CD4-positive, alpha-beta T cell treated with Interleukin-15 for 4 hours (primary cell): ENCODE results near the gene C9orf78.

Experiments used
- DNase-seq: peaks from one replicate; pipeline ENCODE4 v3.0.0-alpha.2; 2020; ENCODE audit warnings: low spot score

C9orf78 gene

DNA sequence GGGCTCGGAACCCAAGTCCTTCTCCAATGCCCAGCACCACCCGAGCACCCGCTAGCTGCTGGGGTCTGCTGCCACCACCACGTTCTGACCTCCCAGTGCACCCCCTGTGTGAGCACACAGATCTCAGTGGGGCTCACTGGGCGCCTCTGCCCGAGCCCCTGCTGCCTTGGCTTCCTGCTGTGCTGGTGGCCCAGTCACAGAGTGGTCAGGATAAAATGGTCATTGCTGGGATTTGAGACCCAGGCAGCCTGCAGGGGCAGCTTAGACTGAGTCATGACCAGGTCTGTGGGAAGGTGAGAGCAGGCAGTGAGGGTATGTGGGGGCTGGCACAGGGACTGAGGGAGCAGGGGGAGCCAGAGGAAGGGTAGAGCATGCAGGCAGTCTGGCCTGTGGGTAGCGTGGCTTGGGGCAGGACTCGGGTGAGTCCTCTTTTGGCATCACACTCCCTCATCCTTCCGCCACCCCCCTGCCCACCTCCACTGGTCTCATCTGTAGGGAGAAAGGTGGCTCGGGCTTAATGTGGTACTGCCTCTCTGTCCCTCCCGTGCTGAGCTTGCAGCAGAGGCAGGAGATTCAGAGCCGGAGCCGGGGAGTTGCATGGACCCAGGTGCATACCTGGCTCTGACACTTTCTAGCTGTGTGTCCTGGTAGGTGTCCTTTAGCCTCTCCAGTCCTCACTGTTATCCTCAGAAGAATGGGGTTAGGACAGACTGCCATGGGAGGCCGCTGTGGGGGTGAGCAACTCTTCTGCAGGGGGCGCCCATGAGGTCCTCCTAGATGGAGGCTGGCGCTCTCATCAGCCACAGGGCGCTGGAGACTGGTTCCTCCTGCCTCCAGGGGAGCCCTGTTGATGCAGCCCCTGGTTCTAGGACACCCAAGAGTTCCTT, 32.3 kb upstream of the C9orf78 start:
- DNase-seq = no peak

DNA sequence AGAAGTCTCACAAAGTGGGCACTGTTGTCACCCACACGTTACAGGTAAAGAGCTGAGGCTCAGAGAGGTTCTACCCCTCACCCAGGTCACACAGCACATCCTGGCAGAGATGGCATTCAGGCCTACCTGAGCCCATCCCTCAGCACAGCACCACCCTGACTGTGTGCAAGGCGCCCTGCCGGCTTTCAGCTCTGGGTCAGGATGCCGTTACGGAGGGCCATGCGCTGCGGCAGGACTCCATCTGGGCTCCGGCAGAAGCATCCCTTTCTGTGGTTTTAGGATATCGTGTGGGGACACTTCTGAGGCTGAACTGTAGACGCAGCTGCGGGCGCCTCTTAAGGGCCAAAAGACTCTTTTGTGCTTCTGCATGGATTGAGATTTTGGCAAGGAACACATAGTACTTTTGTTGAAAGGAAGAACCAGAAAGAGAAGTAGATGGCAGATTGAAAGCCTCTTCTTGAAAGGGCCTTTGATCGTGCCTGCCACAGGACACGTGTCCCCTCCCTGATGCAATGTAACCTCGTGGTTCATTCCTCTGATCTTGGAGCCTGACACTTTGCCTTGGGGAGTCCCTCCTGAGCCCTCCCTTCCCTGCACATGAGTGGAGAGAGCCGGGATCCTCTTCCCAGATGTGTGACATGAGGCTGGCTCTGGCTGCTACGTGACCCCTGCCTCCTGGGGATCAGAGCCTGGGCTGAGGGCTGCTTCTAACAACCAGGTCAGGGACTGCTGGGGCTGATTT, 31.5 kb upstream of the C9orf78 start:
- peak; percentile 49 for DNase-seq

DNA sequence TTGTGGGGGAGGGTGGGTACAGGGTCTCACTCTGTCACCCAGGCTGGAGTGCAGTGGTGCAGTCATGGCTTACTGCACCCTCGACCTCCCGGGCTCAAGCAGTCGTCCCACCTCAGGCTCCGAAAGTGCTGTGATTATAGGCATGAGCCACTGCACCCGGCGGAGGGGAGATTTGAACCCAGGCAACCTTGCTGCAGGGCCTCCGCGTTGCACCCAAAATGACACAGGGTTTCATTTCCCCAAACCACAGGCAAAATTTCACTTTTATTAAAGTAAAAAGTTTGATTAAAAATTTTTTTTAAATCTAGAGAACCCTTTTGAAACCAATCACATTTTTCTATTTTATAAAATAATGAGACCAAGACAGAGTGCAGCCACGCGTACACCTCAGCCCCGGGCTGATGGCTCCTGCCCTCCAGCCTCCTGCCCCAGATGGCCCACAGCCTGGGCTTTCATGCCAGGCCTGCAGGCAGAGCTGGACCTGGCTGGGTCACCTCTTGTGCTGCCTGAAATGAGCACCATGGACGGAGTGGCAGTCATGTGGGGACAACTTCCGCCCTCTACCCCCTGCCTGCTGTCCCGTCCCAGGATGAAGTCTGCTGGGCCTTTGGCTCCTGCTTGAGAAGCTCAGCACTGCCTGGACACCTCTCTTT, 30.7 kb upstream of the C9orf78 start:
- DNase-seq = no peak

- no peak for DNase-seq
These were observed 30.0 kb upstream of the C9orf78 start for GRCh38 chr9:129864991-129865647.

- peak; percentile 74 for DNase-seq
These were observed 28.1 kb upstream of the C9orf78 start for GRCh38 chr9:129863059-129863690.

DNA sequence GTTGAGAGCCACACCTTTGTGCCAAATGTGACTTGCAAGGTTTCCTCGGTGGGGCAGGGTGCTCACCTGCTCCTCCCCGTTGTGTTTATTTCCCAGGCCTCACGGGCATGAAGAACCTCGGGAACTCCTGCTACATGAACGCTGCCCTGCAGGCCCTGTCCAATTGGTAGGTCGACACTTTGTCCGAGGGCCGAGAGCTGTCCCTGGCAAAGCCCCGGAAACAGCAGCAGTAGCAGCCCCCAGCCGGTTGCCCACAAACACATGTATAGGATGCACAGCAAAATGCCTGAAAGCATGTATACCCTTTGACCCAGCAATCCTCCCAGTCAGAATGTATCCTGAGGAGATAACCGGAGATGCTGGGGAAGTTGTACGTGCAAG, 26.4 kb upstream of the C9orf78 start:
- no peak for DNase-seq

DNA sequence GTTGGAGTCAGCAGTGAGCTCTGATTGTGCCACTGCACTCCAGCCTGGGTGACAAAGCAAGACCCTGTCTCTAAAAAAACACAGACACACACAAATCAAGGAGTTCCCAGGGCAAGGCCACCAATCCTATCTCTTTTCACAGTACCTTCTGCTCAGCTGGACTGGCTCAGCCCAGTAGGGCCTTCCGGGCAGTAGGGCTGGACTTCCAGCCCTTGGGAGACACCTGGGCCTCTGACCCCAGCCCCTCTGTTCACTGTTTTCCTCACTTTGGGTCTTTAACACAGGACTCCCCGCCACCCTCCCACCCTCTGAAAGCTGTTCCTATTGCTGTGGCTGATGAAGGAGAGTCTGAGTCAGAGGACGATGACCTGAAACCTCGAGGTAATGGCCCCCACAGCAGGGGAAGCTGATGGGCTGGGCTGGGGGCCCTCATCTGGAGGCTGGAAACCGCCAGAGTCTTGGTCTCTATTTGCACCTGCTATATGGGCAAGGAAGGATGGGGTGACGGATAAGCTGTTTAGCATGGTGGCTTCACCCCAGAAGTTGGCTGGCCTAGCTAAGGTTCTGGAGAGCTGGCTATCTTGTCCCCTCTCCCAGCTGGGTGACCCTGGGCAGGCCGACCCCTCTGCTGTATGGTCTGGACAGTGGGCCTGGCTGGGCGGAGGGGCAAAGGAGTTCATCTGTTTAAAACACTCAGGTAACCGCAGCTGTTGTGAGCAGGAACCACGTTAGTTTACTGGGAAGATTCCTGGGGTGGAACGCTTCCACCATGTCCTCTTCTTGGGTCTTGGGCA, 25.8 kb upstream of the C9orf78 start:
- DNase-seq = no peak

GRCh38 chr9:129858167-129858962, 23.3 kb upstream of the C9orf78 start:
- DNase-seq = no peak

- no peak for DNase-seq
These were observed 22.1 kb upstream of the C9orf78 start for GRCh38 chr9:129857207-129857606.

GRCh38 chr9:129854588-129855110, 19.6 kb upstream of the C9orf78 start:
- no peak for DNase-seq

DNA sequence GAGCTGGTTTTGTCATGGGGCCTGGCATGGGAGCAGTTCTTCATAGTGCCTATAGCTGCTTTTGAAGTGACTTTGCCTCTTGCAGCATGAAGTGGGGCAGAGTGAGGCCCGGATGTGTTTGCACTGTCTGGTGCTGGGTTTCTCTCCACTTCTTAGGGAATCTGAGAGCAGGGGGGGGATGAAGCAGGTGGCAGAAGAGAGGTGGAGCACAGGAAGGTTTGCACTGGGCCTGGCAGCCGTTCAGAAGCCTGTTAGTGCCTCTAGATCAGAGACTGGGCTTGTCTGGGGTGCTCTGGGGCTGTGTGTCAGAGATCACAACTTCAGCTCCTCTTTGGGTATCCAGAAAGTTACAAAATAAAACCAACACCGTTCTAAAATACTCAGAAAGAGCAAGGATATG, 18.5 kb upstream of the C9orf78 start:
- DNase-seq = no peak

DNA sequence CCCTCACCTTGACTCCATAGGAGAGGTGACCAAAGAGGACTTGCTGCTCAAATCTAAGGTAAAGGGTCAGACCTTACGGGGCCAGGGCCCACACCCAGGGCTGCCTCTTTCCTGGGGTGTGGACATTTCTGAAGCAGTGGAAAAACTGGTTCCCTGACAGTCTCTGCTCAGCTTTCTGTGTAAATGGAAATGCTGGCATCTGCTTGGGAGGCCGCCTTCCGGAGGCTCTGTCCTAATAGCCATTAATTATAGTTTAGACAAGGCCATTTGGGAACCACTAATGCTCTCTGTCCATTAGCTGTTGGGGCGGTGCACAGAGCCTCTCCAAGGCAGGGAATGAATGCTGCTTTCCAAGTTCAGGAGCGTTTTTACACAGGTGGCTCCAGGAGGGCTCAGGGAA, 17.5 kb upstream of the C9orf78 start:
- no peak for DNase-seq

GRCh38 chr9:129851821-129852220, 16.7 kb upstream of the C9orf78 start:
- DNase-seq = no peak

GRCh38 chr9:129850821-129851550, 15.9 kb upstream of the C9orf78 start:
- no peak for DNase-seq

DNA sequence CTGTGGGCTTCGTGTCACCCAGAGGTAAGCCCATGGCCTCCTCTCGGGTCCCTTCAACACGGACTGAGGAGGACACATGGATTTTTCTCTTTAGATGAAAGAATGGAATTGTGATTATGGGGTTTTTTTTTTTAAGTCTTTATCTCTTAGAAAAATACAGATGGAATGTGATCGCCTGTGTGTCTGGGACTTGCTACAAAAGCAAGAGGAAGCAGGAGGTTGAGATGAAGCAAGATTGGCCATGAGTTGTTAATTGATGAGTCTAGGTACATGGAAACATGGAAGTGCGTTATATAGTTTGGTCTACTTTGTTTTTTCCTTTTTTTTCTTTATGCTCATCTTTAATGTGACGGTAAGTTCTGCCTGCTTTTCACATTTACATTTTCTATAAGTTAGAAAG, 14.8 kb upstream of the C9orf78 start:
- DNase-seq = no peak

GRCh38 chr9:129848712-129849441, 13.8 kb upstream of the C9orf78 start:
- no peak for DNase-seq

DNA sequence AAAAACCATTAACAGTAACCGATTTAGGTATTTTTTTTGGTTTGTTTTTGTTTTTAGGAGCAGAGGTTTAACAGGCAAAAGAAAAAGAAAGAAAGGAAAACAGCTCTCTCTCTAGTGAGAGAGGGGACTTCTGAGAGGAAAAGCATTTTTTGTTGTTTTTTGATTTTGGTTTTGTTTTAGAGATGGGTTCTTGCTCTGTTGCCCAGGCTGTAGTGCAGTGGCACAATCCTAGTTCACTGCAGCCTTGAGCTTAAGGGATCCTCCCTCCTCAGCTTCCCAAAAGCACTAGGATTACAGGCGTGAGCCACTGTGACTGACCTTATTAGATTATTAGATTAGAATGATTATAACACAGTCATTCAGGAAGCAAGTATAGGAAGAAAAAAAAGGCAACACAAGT, 10.3 kb upstream of the C9orf78 start:
- DNase-seq = no peak

GRCh38 chr9:129841071-129841470, 6.0 kb upstream of the C9orf78 start:
- DNase-seq = no peak

DNA sequence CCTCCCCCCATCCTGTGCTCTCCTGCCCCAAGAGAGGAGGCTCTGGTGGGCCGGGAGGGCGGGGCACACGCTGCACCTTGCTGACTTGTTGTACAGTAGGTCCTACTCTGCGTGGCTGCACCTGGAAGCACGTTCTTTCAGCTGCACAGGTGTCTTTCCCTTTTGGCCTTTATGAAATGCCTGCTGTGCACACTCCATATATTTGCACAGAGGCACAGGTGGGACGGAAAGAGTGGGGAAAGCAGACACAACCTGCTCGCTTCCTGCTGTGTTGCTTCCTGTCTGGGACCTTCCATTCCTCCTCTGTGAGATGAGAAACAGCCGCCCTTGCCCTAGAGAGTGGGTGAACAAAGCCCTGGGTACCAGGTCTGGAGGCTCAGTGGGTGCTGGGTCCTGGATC, 5.0 kb upstream of the C9orf78 start:
- DNase-seq = no peak
